RCC 7860 (cell line): ENCODE results near the gene KLC1.

ENCODE experiments used
- DNase-seq: peaks from one replicate; pipeline ENCODE4 v3.0.0-alpha.2; 2015; ENCODE audit warnings: low spot score
- FAIRE-seq: peaks from 2 replicates; lab custom pipeline; 2012; peaks lifted over from hg19 to GRCh38; lab: Jason Lieb, UNC

The KLC1 gene

GRCh38 chr14:103731916-103732867 is 103.2 kb downstream of the KLC1 start:
- no peak for DNase-seq
- FAIRE-seq: no peak

DNA sequence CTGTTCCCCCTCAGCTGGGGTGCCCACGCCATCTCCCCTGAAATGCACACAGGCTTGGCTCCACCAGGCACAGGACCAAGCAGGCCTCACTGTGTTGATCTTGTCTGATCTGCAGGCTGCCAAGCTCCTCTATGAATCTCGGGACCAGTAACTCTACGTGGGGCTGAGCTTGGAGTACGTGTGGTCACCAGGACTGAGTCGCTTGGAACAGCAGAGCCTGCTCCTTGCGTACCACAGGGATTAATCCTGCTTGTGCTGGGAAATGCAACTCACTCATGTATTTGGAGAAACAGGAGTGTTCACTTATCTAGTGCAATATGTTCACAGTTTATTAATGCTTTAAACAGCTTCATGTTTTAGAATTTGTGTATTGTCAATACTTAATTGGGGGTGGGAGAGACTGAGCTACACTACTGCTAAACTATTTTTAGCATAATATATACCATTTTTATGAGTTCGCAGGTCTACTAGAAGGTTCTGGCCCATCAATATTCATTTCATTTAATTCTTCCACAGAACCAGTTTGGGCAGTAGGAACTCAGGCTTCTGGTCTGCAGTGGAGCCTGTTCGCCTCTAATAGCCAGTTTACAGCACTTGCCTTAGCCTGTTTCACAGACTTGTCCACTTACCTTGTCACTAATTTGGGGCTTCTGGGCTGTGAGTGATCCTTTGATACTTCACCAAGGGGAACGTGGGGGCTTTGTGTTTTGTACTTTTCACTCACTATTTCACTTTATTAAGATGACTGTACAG is 104.0 kb downstream of the KLC1 start:
- no peak for FAIRE-seq
- DNase-seq: no peak

DNA sequence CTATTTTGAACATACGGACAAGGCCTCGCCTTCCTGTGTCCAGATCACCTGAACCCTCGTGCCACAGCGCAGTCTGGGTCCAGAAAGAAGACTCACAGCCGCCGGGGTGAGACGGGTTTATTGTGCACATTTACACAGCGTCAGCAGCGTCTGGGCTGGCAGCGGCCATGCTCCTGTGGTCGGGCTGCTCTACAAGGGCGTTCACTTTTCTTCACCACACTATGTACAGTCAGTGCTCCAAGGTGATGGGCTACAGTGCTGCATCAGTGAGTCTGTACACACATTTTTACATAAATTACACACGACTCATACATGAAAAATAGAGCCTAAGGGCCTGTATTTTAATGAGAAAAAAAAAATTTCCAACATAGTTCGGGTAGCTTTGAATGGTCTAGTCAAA is 104.6 kb downstream of the KLC1 start:
- DNase-seq: no peak
- no peak for FAIRE-seq

GRCh38 chr14:103734081-103734888 is 105.3 kb downstream of the KLC1 start:
- FAIRE-seq (no peak), DNase-seq (no peak)

DNA sequence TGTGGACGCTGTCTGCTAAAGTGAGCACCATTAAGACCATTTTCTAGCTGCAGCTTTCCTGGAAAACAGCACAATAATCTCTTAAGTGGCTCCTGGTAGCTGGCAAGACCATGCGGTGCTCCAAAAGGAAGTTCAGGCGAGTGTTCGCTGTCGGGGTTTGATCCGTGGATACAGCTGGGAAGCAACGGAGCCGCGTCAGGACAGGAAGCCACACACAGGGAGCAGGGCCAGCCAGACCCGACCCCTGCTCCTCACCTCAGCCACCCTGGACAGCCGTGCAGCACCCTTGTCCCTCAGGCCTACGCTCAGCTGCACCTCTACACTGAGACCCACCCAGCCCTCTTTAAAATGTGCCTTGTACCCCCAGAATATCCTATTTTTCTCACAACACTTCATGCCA is 106.0 kb downstream of the KLC1 start:
- FAIRE-seq: no peak

DNA sequence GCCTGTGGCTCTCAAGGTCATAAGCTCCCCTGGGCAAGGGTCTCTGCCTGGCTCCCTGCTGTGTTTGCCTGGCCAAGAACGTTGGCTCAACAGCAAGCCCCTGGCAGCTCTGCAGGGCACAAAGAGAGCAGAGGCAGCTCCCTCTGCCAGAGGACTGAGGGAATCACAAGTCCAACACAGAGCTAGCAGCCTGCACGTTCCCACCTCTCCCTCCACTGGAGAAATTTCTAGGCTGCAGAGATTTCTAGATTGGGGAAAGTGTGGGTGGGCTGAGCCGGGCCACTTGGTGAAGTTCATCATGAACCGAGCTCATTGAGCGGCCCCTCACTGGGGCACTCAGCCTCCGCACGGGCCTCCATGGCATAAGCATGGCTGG is 106.4 kb downstream of the KLC1 start:
- FAIRE-seq (no peak), DNase-seq (no peak)

More for the DNA sequence above, 106.0 kb downstream of the KLC1 start:
- DNase-seq: no peak

DNA sequence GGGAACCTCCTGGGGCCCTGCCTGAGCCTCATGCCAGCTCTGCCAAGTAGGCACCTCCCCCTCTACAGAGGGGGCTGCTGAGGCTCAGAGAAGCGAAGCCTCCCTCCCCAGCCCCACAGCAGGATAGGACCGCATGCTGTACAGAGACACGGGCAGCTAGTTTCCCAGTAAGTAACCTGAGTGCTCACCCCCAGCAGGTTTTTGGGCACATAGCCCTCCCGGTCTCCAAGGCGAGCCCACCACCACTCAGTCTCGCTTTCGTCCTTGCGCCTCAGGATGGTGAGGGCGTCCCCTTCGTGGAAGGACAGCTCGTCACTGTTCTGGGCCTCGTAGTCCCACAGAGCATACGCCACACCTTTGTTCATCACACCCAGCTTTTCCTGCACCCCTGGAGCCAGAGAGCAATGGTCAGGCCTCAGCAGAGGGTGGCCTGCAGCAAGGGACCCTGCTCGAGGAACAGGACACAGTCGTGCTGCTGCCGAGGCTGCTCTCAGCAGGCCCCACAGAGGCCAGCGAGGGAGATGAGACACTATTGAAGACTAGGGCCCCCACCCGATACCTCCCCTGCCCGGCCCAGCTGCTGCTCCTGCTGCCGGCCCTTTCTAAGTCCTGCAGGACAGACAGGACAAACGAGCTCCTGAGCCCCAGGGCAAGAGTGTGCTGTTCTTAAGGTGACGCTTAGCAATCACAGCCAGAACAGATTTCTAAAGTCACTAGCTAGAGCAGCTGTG is 107.0 kb downstream of the KLC1 start:
- no peak for DNase-seq
- no peak for FAIRE-seq

DNA sequence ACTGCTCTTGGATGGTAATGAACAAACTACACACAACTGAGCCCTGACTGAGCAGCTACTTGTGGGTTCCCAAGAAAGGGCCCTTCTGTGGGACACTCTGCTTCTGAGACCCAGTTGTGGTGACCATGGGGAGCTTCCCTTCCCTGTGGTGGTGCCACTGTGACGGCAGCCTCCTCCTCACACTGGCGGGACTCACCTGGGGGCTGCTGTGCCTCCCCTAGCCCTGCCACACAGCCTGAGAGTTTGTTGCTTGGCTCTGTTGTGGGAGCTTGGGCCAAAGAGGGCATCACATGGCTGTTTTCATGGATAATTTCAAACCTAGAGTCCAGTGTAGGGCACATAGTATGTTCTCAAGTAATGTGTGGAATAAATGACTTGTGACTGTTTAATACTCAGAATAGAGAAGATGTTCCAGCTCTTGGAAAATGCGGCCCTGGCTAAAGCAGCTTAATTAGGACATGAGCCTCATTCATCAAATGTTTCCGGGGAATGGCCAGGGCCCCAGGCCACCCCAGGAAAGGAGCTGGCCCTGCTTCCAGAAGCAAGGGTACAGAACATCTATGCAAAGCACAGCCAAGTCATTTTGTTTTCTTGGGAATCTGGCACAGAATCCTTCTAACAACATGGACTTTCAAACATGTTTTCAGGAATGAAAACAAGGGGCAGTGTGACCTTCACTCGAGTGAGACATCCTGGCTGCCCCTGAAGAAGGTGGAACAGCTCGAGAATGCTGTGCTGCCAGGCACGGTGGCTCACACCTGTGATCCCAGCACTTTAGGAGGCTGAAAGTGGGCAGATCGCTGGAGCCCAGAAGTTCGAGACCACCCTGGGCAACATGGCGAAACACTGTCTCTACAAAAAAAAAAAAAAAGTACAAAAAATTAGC is 107.8 kb downstream of the KLC1 start:
- FAIRE-seq: no peak
- DNase-seq: no peak

- no peak for DNase-seq
- FAIRE-seq: no peak
Observed at GRCh38 chr14:103737432-103738045, 108.5 kb downstream of the KLC1 start.

DNA sequence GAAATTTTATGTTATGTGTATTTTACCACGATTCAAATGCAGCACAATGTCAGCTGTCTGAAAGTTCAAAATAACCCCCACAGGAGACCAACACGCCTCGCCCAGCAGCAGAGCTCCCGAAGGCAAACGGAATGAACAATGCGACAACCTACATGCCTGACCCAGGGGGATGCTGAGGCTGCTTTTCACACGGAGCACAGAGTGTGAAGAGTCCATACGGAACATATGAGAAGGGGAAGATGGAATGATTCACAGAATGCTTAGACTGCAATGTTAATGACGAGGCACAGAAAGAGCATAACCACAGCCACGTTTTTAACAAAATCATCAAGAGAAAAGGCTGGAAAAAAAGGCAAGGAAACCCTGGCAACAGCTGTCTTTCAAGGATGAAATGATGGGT is 109.2 kb downstream of the KLC1 start:
- DNase-seq: no peak
- FAIRE-seq: no peak

GRCh38 chr14:103738701-103739451 is 109.9 kb downstream of the KLC1 start:
- no peak for FAIRE-seq
- no peak for DNase-seq

DNA sequence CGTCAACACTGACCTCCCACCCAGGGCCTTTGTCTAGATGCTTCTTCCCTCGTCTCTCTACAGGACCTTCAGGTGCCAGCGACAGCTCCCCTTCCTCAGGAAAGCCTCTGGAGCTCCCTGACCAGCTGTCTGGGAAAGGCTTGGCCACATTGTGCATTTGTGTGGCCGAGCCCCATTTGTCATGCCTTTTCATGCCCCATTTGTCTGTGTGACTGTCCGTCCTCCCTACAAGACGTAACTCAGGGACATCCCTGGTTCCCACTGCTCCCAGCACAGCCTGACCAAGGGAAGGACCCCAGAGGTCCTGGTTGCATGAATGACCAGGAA is 110.4 kb downstream of the KLC1 start:
- DNase-seq (no peak), FAIRE-seq (no peak)

- FAIRE-seq: no peak
- no peak for DNase-seq
Observed at GRCh38 chr14:103739793-103740501, 110.9 kb downstream of the KLC1 start.

DNA sequence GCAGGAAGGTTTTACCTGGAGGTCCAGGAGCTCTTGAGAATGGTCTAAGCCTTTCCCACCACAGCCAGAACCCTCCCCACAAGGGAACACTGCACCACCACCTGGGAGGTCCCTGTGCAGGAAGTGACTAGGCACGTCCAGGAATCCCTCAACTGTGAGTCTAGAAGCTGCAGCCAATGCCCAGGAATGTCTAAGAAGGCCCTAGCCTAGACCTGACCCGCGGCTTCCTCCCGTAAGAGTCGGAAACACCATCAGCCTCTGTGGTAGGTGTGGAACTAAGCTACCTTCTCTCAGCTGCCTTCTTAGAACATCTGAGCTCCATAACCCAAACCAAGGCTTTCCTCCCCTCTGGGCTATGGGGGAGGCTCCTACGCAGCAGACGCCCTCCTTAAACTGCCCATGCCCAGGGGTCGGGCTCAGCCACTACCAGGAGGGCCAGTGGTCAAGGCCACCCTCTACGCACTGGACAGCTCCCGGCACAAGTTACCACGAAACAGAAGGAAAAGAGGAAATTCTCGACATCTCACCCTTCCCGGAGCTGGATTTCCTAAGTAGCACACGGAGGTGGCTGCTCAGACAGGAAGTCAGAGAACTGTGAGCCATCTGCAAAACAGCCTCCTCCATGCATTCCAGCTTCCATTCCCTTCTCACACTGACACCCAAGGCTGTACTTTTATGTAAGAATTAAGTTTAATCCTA is 112.1 kb downstream of the KLC1 start:
- FAIRE-seq: no peak
- no peak for DNase-seq

- no peak for DNase-seq
- no peak for FAIRE-seq
Observed at GRCh38 chr14:103741876-103742275, 112.9 kb downstream of the KLC1 start.

DNA sequence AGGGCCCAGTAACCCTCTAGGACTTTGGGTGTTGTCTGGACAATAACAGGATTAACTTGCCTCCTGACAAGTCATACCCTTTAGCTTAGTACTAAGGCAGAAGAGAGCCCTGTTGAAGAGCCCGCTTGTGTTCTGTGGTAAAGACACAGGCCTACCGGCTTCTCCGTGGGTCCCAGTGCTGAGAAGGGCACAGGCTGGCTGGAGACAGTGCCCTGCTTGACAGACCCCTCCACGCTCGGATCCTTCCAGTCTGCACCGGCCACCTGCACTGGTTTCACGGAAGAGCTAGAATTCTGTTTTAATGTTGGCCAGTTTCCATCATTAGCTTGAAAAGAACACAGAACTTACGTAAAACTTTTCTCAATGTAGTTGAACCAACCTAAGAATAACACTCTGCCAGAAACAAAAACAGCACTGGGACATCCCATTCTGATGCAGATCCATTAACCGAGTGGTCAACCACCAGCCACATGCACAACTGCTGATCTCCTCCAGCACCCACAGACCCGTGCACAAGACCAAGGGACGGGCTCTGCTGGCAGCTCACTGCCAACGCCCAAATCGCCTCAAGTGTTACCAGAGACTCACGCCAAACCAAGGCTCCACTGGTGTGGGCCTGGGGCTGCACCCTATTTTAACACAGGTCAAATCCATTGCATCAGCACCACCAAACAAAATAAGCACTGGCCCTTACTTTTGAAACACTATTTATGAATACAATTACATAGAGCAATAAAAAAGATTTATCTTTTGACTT is 113.7 kb downstream of the KLC1 start:
- no peak for DNase-seq
- no peak for FAIRE-seq

- DNase-seq (no peak), FAIRE-seq (no peak)
Observed at GRCh38 chr14:103743691-103744090, 114.7 kb downstream of the KLC1 start.
